Stimulated activated CD4-positive, alpha-beta T cell treated with anti-CD3 and anti-CD28 coated beads, Interleukin-15, amount 100 ng/mL, for 1 hour (primary cell): ENCODE measurements around the gene TCF7.
A peak's percentile ranks its signal among the peaks of the same experiment; 100 is the strongest.

Experiments
- DNase-seq, 2 donors: peaks; one replicate each; pipeline ENCODE4 v3.0.0-alpha.2; 2020; ENCODE audit warnings: low read depth in 1 of 2, low spot score in 1 of 2

TCF7 gene

GRCh38 chr5:134090522-134090921 lies 24.0 kb upstream of the TCF7 start:
- DNase-seq = no peak

- no peak for DNase-seq
These were observed 22.8 kb upstream of the TCF7 start for GRCh38 chr5:134091626-134092121.

GRCh38 chr5:134092875-134093274 lies 21.6 kb upstream of the TCF7 start:
- no peak for DNase-seq

GRCh38 chr5:134093351-134093750 lies 21.1 kb upstream of the TCF7 start:
- no peak for DNase-seq

- no peak for DNase-seq
These were observed 19.2 kb upstream of the TCF7 start for GRCh38 chr5:134095293-134095692.

GRCh38 chr5:134095887-134096589 lies 18.4 kb upstream of the TCF7 start:
- no peak for DNase-seq

GRCh38 chr5:134097211-134097749 lies 17.2 kb upstream of the TCF7 start:
- DNase-seq = no peak

GRCh38 chr5:134098690-134099089 lies 15.8 kb upstream of the TCF7 start:
- no peak for DNase-seq

- no peak for DNase-seq
These were observed 15.1 kb upstream of the TCF7 start for GRCh38 chr5:134099288-134099872.

DNA sequence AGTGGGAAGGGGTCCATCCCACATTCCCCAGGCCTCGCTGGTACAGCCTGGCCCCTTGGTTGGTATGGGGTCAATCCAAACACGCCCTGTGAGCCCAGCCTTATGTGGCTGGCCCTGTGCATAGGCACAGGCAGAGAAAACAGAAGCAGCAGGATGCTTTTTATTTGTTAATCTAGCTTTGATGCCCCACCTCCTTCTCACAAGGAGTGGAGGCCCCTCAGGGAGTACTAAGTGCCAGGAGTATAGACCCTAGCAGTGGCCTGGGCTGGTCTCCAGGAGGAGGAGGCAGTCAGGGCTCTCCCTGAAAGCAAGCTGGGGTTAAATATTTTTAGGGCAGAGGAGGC lies 14.6 kb upstream of the TCF7 start:
- DNase-seq = no peak

DNA sequence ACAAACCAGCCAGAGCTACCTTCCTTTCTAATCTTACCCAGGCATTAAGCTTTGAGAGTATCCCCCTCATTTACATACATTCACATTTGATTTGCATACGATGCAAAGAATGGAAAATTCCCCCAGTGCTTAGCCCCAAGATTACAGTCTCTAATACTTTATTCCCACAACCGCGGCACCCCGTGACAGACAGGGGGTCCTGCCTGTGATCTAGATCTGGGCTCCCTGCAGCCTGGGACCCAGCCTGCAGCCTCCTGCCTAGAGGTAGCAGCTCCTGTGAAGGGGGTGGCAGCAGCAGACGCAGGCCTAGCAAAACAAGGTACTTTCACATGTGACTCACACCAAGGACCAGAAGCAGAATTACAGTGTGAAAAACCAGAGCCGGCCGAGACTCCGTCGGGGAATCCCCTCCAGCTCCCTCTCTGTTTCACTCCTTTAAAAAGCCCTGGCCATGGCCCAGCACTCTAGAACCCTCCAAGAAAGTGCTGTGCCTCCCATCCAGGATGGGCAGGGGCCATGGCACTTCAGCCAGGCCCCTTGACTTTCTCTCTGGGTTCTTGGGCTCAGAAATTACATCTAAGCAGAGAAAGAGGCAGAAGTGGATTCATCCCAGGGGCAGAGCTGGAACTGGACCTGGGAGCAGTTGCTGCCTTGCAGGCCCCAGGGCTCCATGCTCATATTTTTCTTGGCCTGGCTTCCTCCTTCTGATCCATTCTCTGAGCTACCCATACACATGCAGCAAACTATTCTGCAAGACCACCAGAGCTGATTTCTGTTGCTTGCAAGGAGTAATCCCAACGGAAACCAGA lies 14.0 kb upstream of the TCF7 start:
- DNase-seq = peak; percentile 63 to 68

GRCh38 chr5:134101686-134102439 lies 12.6 kb upstream of the TCF7 start:
- peak; percentile 53 to 72 for DNase-seq

- DNase-seq = no peak
These were observed 11.1 kb upstream of the TCF7 start for GRCh38 chr5:134103397-134103796.

GRCh38 chr5:134103998-134104654 lies 10.4 kb upstream of the TCF7 start:
- DNase-seq = no peak

- no peak for DNase-seq
These were observed 7.3 kb upstream of the TCF7 start for GRCh38 chr5:134106991-134107701.

GRCh38 chr5:134107779-134108178 lies 6.7 kb upstream of the TCF7 start:
- no peak for DNase-seq

DNA sequence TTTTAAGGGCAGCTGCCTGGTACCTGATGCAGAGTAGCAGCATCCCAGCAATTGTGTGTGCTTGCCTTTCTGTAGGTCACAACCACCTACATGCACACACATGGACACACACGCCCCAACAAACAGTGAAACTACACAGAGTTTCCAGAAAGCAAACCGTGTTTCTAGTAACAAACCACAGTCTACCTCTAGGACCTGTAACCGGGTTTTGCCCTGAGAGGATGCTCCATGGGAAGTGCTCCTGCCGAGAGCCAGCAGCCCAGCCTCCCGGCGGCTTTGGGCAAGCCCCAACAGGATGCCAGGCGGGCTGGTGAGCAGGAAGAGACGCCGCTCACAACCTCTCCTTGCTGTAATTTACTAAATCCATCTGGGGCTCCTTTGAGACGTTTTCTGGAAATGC lies 4.1 kb upstream of the TCF7 start:
- no peak for DNase-seq

DNA sequence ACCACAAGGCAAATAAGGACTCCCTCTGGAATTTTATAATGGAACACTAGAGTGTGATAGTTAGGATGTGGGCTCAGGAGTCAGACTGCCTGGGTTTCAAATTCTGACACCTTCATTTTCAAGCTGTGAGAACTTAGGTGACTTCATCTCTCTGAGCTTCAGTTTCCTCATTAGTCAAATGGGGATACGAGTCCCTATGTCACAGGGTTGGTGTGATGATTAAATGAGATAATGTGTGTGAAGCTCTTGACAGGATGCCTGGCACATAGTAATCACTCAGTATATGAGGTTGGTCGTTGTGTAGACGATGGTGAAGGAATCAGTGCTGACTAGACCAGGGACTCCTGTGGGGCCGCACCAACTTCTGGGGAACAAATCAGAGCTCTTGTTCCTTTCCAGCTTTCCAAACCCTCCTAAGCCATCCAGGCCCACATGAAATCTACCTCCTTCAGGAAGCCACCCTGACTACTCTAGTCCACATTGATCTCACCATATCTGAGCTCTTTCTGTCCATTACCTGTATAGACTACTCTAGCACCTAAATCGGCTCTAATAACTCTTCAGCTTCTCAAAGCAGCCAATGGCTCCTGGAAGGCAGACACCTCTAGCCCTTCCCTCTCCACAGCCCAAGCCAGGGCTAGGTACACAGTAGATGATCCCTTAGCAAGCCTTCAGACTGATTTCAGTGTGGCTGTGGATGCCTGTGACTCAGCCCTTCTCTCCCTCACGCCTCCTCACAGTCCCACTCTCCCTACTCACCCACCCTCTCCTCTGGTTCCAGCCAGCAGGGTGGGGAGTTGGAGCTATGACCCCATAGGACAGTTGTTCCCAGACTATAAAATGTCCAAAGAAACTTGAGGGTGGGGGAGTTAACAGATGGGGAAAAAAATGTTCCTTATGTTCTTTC lies 2.5 kb upstream of the TCF7 start:
- no peak for DNase-seq
